RWPE1 (cell line): ENCODE results near the gene TMEM174.
A peak's percentile ranks its signal among the peaks of the same experiment; 100 is the strongest.
"Not testable (repeated sequence)": the region's sequence is repeated elsewhere in the genome, so short reads cannot be mapped to it uniquely, and the experiment has no call there.

Source experiments
- CTCF ChIA-PET: fragments of 350-600 bp; sonication (Branson Sonifier 250); formaldehyde crosslinking; extraction: SDS; loops from one replicate; lab custom pipeline; 2021; lab: Yijun Ruan, JAX
- POLR2A ChIA-PET: fragments of 400-600 bp; formaldehyde crosslinking; extraction: SDS; loops from one replicate; lab custom pipeline; 2020; ENCODE audit warnings: antibody characterized with exemption; ENCODE audit not compliant: low non-redundant PET; lab: Yijun Ruan, JAX
- DNase-seq: peaks from one replicate; pipeline ENCODE4 v3.0.0; 2012; ENCODE audit warnings: low spot score
- H3K27ac ChIP-seq: fragments of 450-650 bp; 2 replicates; pipeline ENCODE4 v1.5.1; 2017
- CTCF ChIP-seq: fragments of 450-650 bp; conservative IDR thresholded peaks from 2 replicates; pipeline ENCODE4 v1.5.1; 2017; ENCODE audit warnings: low read depth, mild to moderate bottlenecking

Gene TMEM174

GRCh38 chr5:73214996-73215395 is 42.0 kb downstream of the TMEM174 start:
- POLR2A ChIA-PET: no interaction called here
- no peak overlapping the region for H3K27ac ChIP-seq
- no peak for TF ChIP-seq CTCF
- CTCF ChIA-PET: interaction anchor here (0.5 to 4.4 kb wide), 24 partner anchors 10 to 243 kb away, joined by 3 to 113 read pairs (median 8); partner anchors contain the start of genes FOXD1 and TMEM171
- DNase-seq: no peak

- no peak overlapping the region for H3K27ac ChIP-seq
- ChIA-PET CTCF (interaction anchor here (0.5 to 4.4 kb wide), 47 partner anchors 9 to 282 kb away, joined by 3 to 113 read pairs (median 5); partner anchors contain the start of genes BTF3, FOXD1 and TMEM171), POLR2A (interaction anchor here (0.5 to 1.4 kb wide), 2 partner anchors 226 to 233 kb away, joined by 3 to 13 read pairs; partner anchors contain the start of gene FOXD1)
These were observed 42.5 kb downstream of the TMEM174 start for GRCh38 chr5:73215531-73215890.

GRCh38 chr5:73215891-73216610 is 43.1 kb downstream of the TMEM174 start:
- ChIA-PET CTCF (interaction anchor here (0.6 to 4.4 kb wide), 60 partner anchors 9 to 282 kb away, joined by 3 to 113 read pairs (median 4); partner anchors contain the start of genes BTF3, FOXD1 and TMEM171), POLR2A (interaction anchor here (0.5 to 1.4 kb wide), 2 partner anchors 226 to 232 kb away, joined by 3 to 13 read pairs; partner anchors contain the start of gene FOXD1)
- H3K27ac ChIP-seq: peak overlapping the region; percentile 63
- peak; percentile 93 for DNase-seq
- TF ChIP-seq CTCF: peak; percentile 98

More at GRCh38 chr5:73215531-73215890, 42.5 kb downstream of the TMEM174 start:
- DNase-seq: no peak
- no peak for TF ChIP-seq CTCF

GRCh38 chr5:73218552-73219171 is 45.7 kb downstream of the TMEM174 start:
- no peak overlapping the region for H3K27ac ChIP-seq
- TF ChIP-seq CTCF: peak; percentile 38
- CTCF ChIA-PET: interaction anchor here (0.7 to 2.1 kb wide), 21 partner anchors 13 to 236 kb away, joined by 3 to 11 read pairs (median 4); partner anchors contain the start of gene FOXD1
- DNase-seq: peak; percentile 60
- POLR2A ChIA-PET: interaction anchor here (0.5 to 1.0 kb wide), 2 partner anchors 120 to 230 kb away, joined by 3 to 4 read pairs; partner anchors contain the start of gene FOXD1

- POLR2A ChIA-PET, H3K27ac ChIP-seq, DNase-seq: not testable (repeated sequence)
- CTCF ChIA-PET: interaction anchor here (2.1 kb wide), 1 partner anchor 17 kb away, joined by 8 read pairs; no protein-coding TSS in a partner anchor
These were observed 46.3 kb downstream of the TMEM174 start for GRCh38 chr5:73219336-73219735.

- ChIA-PET CTCF (no interaction called here), POLR2A (no interaction called here)
- no peak overlapping the region for H3K27ac ChIP-seq
- TF ChIP-seq CTCF: no peak
- DNase-seq: no peak
These were observed 48.2 kb downstream of the TMEM174 start for GRCh38 chr5:73221161-73221560.
